ENCODE results near the gene YES1. TPM values are rescaled to one million over a fixed set of nuclear protein-coding genes. Genes with fewer than 3 reads are reported as not detected.

YES1 gene
- total RNA-seq, 2 experiments from 2014 or later: 13.1 to 14.2 TPM

DNA sequence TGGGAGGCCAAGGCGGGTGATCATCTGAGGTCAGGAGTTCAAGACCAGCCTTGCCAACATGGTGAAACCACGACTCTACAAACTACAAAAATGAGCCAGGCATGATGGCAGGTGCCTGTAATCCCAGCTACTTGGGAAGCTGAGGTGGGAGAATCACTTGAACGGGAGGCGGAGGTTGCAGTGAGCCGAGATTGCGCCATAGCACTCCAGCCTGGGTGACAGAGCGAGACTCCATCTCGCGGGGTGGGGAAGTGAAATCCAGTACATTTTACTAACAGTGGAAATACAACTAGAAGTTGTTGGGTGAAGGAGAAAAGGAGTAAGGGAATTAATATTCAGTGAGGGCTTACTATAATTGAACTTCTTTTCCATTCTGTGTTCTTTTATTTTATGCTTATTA lies 86.4 kb downstream of the YES1 start:
- CTCF ChIA-PET: no interaction called here
- Mint-ChIP-seq H3K27ac (no peak overlapping the region), H3K9me3 (ENCODE audit: low read depth) (no peaks in the 10 kb centered on the region), H3K4me3 (no peak overlapping the region), H3K4me1 (no peaks in the 10 kb centered on the region), H3K36me3 (ENCODE audit: low read depth) (peaks cover 14% of the 10 kb centered on the region), H3K27me3 (no peaks in the 10 kb centered on the region)
- DNase-seq (no peak), ATAC-seq (no peak)
- POLR2A ChIA-PET: no interaction called here
- intact Hi-C loops (cut with DNase I, micrococcal nuclease): no loop called here

DNA sequence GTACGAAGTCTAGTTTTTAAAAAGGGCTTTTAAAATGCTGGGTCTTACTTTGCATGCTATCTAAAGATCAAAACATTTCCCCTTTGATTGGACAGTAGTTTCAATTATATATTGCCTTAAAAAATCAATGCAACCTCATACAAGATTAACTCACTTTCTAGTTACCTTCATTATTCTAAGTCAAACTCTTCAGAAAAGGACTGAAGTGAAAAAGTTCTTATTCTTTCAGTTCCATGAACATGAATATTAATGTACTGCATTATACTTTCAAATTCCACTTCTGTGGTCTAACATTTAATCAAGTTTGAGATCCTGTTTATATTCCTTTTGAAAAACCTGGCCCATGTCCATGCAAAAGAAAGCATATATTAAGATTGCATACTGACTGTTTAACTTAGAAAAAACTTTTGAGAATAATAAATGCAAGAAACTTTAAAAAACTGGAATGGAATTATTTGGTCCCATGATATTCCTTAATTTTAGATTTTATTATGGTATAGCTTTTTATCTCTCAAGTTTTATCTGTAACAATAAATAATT lies 88.4 kb downstream of the YES1 start:
- intact Hi-C loops (cut with DNase I, micrococcal nuclease): no loop called here
- ChIA-PET CTCF (interaction anchor here (1.6 kb wide), 1 partner anchor 16 kb away, joined by 6 read pairs; no protein-coding TSS in a partner anchor), POLR2A (no interaction called here)
- no peak overlapping the region for H3K4me3 Mint-ChIP-seq
- no peaks in the 10 kb centered on the region for H3K4me1 Mint-ChIP-seq
- no peak overlapping the region for H3K27ac Mint-ChIP-seq
- H3K36me3 Mint-ChIP-seq (ENCODE audit: low read depth): peaks cover 8% of the 10 kb centered on the region
- no peaks in the 10 kb centered on the region for H3K9me3 Mint-ChIP-seq (ENCODE audit: low read depth)
- ATAC-seq (no peak), DNase-seq (no peak)
- H3K27me3 Mint-ChIP-seq: no peaks in the 10 kb centered on the region

DNA sequence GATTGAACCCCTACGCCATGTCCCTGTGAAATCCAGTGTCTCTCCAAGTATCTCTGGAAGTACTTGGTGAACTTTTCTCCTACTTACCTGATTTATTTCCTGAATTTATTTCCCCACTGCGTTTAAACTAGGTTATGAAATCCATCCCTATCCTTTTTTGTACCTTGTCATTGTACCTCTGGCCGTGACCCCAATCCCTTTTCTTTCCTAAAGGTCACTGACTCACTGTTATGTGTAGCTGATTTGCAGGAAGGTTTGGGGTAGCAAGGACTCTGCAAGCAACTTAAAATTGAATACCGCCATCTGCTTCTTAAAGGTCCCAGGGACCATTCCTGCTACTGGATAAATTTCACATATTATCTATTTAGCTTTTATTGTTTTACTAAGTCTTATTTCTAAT lies 95.0 kb downstream of the YES1 start:
- CTCF ChIA-PET: interaction anchor here (0.7 to 3.0 kb wide), 3 partner anchors 25 to 114 kb away, joined by 3 to 17 read pairs (median 4); no protein-coding TSS in a partner anchor
- H3K4me3 Mint-ChIP-seq: no peak overlapping the region
- POLR2A ChIA-PET: no interaction called here
- peaks cover 1% of the 10 kb centered on the region for H3K36me3 Mint-ChIP-seq (ENCODE audit: low read depth)
- H3K4me1 Mint-ChIP-seq: peaks cover 27% of the 10 kb centered on the region
- no peaks in the 10 kb centered on the region for H3K9me3 Mint-ChIP-seq (ENCODE audit: low read depth)
- no peak overlapping the region for H3K27ac Mint-ChIP-seq
- H3K27me3 Mint-ChIP-seq: no peaks in the 10 kb centered on the region
- DNase-seq (no peak), ATAC-seq (no peak)
- intact Hi-C loops (cut with DNase I, micrococcal nuclease): no loop called here

DNA sequence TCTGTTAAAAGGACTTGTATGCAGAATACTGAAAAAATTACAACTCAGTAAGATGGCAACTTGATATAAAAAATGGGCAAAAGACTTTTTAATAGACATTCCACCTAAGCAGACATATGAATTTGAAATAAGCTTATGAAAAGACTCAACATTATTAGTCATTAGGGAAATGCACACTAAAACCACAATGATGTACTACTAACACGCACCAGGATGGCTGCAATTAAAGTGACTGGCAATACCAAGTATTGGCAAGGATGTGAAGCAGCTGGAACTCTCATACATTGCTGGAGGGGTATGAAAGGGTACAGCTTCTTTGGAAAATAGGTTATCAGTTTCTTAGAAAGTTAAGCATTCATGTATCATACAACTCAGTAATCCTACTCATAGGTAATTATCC lies 96.4 kb downstream of the YES1 start:
- Mint-ChIP-seq H3K9me3 (ENCODE audit: low read depth) (no peaks in the 10 kb centered on the region), H3K4me3 (no peak overlapping the region), H3K36me3 (ENCODE audit: low read depth) (peaks cover 9% of the 10 kb centered on the region), H3K27ac (no peak overlapping the region), H3K27me3 (no peaks in the 10 kb centered on the region), H3K4me1 (peaks cover 34% of the 10 kb centered on the region)
- ATAC-seq (peak; percentile 25), DNase-seq (peak; percentile 21)
- POLR2A ChIA-PET: interaction anchor here (0.7 kb wide), 1 partner anchor 115 kb away, joined by 3 read pairs; no protein-coding TSS in a partner anchor
- intact Hi-C loops (cut with DNase I, micrococcal nuclease): no loop called here
- CTCF ChIA-PET: interaction anchor here (0.9 to 3.0 kb wide), 6 partner anchors 25 to 129 kb away, joined by 3 to 17 read pairs (median 5); no protein-coding TSS in a partner anchor

DNA sequence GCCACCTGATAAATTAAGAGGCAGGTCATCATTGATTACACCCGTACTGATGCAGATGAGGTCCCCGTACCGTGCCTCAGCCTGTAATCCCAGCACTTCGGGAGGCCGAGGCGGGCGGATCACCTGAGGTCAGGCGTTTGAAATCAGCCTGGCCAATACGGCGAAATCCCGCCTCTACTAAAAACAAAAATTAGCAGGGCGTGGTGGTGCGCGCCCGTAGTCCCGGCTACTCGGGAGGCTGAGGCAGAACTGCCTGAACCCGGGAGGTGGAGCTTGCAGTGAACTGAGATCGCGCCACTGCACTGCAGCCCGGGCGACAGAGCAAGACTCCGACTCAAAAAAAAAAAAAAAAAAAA lies 98.9 kb downstream of the YES1 start:
- Mint-ChIP-seq H3K27me3 (no peaks in the 10 kb centered on the region), H3K4me1 (peaks cover 51% of the 10 kb centered on the region), H3K9me3 (ENCODE audit: low read depth) (no peaks in the 10 kb centered on the region), H3K36me3 (ENCODE audit: low read depth) (peaks cover 31% of the 10 kb centered on the region), H3K4me3 (peak overlapping the region; percentile 94), H3K27ac (no peak overlapping the region)
- ChIA-PET POLR2A (interaction anchor here (0.6 to 1.0 kb wide), 8 partner anchors 10 to 117 kb away, joined by 3 to 6 read pairs (median 4); no protein-coding TSS in a partner anchor), CTCF (interaction anchor here (0.5 to 2.4 kb wide), 13 partner anchors 10 to 1641 kb away, joined by 3 to 23 read pairs (median 4); no protein-coding TSS in a partner anchor)
- DNase-seq (no peak), ATAC-seq (no peak)
- intact Hi-C loops (cut with DNase I, micrococcal nuclease): loop anchor here (2.0 to 5.0 kb wide), 3 partner anchors 116 to 1942 kb away; partner anchors contain the start of genes CLUL1 (in 1 of the 2), SMCHD1 (in 1 of the 2) and THOC1 (in 1 of the 2)

DNA sequence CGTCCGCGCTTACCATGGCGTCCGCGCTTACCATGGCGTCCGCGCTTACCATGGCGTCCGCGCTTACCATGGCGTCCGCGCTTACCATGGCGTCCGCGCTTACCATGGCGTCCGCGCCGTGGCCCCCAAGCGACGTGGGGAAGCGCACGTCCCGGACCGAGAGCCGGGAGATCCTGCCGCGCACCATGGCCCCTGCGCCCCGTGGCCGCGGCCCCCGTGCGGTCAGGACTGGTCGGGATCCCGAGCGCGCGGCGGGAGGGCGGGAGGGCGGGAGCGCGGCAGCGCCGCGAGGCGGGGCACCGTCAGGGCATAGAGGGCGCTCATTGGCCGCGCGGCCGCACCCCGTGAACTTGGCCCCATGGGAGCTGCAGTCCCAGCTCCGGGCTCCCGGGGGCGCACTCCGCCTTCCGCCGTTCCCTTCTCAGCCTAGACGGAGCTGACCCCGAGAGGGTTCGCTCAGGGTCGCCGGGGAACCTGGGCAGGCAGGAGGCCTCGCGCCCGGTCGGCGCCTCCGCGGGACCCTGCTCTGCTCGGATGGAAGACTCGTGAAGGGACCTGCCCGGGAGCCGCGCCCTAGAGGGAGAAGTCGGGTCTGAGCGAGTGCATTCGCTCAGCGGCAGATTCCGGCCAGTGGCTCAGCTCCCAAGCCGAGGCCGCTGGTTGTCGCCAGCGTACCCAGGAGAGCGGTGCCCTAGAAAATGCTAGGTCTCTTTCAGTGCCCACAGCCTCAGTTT lies 99.5 kb downstream of the YES1 start, which contains the start of gene ENOSF1:
TSS of gene ENOSF1 (minus strand) at position 230 of the 734 bp plus-strand sequence. CDS start at position 187, 43 bp downstream.
- DNase-seq (peak; percentile 95), ATAC-seq (peak; percentile 91)
- POLR2A ChIA-PET: interaction anchor here (0.6 to 1.0 kb wide), 9 partner anchors 10 to 118 kb away, joined by 3 to 6 read pairs (median 4); partner anchors contain the start of gene TYMS
- peak within 1 kb of the TSS; percentile 94 for H3K4me3 Mint-ChIP-seq
- H3K27me3 Mint-ChIP-seq: no peaks in the 10 kb centered on the region
- peaks cover 33% of the 10 kb centered on the region for H3K36me3 Mint-ChIP-seq (ENCODE audit: low read depth)
- CTCF ChIA-PET: interaction anchor here (0.5 to 2.4 kb wide), 12 partner anchors 12 to 1642 kb away, joined by 3 to 23 read pairs (median 4); no protein-coding TSS in a partner anchor
- peaks cover 53% of the 10 kb centered on the region for H3K4me1 Mint-ChIP-seq
- no peaks in the 10 kb centered on the region for H3K9me3 Mint-ChIP-seq (ENCODE audit: low read depth)
- intact Hi-C loops (cut with DNase I, micrococcal nuclease): loop anchor here (1.0 to 5.0 kb wide), 10 partner anchors 54 to 1942 kb away; partner anchors contain the start of genes CLUL1 (in 1 of the 2), SMCHD1 (in 1 of the 2), THOC1 (in 1 of the 2) and USP14 (in 1 of the 2)
- H3K27ac Mint-ChIP-seq: peak within 1 kb of the TSS; percentile 99

DNA sequence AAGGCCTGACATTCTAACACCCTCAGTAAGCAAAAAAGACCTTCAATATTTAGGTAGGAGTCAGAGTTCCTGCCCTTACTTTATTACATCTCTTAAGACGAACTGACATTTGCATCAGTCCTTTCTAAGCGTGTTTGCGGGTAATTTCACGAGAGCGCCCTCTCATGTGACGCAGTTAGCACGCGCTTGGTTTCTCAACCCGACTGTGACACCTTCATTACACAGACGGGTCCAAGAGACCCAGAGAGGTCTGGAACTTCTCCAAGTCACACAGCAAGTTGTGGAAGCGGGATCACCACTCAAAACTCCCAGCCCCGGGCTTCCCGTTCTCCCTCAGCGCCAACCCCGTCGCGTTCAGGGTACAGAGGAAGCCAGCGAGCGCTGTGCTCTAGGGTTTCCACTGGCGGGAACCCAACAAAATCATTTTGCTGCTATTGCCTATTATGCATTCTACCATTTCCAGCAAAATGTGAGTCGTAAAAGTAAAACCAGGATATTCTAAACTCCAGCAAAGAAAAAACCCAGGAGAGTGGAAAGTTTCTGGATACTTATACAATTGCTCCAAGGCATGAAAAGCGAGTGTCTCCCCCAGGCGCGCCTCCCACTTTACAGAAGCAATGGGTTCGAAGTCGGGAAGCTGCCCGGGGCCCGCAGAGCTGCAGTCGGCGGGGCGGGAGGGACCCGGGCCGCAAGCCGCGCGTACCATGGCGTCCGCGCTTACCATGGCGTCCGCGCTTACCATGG lies 100.2 kb downstream of the YES1 start:
- ChIA-PET POLR2A (interaction anchor here (0.8 to 1.0 kb wide), 5 partner anchors 54 to 101 kb away, joined by 3 to 6 read pairs (median 4); partner anchors contain the start of gene TYMS), CTCF (interaction anchor here (1.0 to 3.3 kb wide), 9 partner anchors 13 to 127 kb away, joined by 3 to 23 read pairs (median 4); no protein-coding TSS in a partner anchor)
- intact Hi-C loops (cut with DNase I, micrococcal nuclease): loop anchor here (1.0 to 5.0 kb wide), 11 partner anchors 54 to 1943 kb away; partner anchors contain the start of genes THOC1 (in 2 of the 2), CLUL1 (in 1 of the 2), SMCHD1 (in 1 of the 2) and TYMS (in 1 of the 2)

DNA sequence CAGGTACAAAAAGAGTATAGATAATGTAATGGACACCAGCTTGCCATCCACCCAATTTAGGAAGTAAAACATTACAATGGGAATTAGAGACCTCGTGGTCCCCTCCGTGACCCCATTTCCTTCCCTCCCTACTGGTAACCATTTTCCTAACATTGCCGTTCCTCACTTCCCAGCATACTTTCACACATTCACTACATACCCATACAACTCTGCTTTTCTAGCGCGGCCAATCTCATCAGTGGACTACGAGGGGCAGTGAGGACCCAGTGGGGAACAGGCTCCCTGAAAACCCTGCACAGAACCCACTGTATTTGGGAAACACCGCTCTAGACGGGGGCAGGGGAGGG lies 100.8 kb downstream of the YES1 start:
- Mint-ChIP-seq H3K27ac (peak overlapping the region; percentile 99), H3K9me3 (ENCODE audit: low read depth) (no peaks in the 10 kb centered on the region), H3K4me1 (peaks cover 54% of the 10 kb centered on the region), H3K36me3 (ENCODE audit: low read depth) (peaks cover 40% of the 10 kb centered on the region), H3K27me3 (no peaks in the 10 kb centered on the region), H3K4me3 (peak overlapping the region; percentile 94)
- intact Hi-C loops (cut with DNase I, micrococcal nuclease): loop anchor here (2.0 to 5.0 kb wide), 3 partner anchors 54 to 442 kb away; partner anchors contain the start of genes CLUL1 (in 1 of the 2), THOC1 (in 1 of the 2) and TYMS (in 1 of the 2)
- DNase-seq (no peak), ATAC-seq (no peak)
- POLR2A ChIA-PET: no interaction called here
- CTCF ChIA-PET: interaction anchor here (1.1 to 3.3 kb wide), 3 partner anchors 29 to 119 kb away, joined by 4 to 8 read pairs (median 5); partner anchors contain the start of gene TYMS

More for the DNA sequence above, 100.2 kb downstream of the YES1 start:
- peak overlapping the region; percentile 94 for H3K4me3 Mint-ChIP-seq
- H3K27me3 Mint-ChIP-seq: no peaks in the 10 kb centered on the region
- no peaks in the 10 kb centered on the region for H3K9me3 Mint-ChIP-seq (ENCODE audit: low read depth)
- peaks cover 37% of the 10 kb centered on the region for H3K36me3 Mint-ChIP-seq (ENCODE audit: low read depth)
- DNase-seq (peak; percentile 85), ATAC-seq (peak; percentile 50)
- peaks cover 55% of the 10 kb centered on the region for H3K4me1 Mint-ChIP-seq
- peak overlapping the region; percentile 99 for H3K27ac Mint-ChIP-seq

DNA sequence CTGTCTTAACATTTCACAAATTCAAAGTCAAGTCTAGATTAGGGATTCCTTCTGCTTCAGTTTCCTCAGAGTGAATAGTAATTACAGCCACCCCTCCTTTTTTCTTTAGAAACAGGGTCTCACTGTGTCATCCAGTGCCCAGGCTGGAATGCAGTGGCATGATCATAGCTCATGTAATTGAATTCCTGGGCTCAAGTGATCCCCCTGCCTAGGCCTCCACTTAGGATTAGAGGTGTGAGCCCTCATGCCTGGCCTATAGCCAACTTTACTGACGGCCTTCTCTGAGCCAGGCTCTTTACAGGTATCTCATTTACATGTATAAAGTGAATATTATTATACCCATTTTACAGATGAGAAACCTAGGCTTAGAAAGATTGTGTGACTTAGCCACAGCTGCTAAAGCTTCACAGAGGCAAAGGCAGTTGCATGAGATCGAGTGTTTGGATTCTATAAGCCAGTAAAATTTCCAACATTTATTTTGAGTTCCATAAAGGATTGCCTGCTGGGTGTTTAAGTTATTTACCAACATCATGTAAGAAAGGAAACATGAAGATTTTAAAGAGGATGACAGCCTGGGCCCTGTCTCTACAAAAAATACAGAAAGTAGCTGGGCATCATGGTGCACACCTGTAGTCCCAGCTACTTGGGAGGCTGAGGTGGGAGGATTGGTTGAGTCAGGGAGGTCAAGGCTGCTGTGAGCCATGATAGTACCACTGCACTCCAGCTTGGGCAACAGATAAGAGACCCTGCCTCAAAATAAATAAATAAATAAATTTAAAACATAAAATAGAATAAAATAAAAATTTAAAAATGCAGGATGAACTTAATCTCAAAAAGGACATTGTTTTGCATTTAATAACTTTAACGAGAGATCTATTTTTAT lies 101.4 kb downstream of the YES1 start:
- peaks cover 48% of the 10 kb centered on the region for H3K4me1 Mint-ChIP-seq

More for the DNA sequence above, 101.4 kb downstream of the YES1 start:
- Mint-ChIP-seq H3K27me3 (no peaks in the 10 kb centered on the region), H3K36me3 (ENCODE audit: low read depth) (peaks cover 46% of the 10 kb centered on the region), H3K4me3 (peak overlapping the region; percentile 94), H3K9me3 (ENCODE audit: low read depth) (no peaks in the 10 kb centered on the region), H3K27ac (peak overlapping the region; percentile 99)
- DNase-seq (no peak), ATAC-seq (no peak)
- POLR2A ChIA-PET: interaction anchor here (0.7 kb wide), 2 partner anchors 84 to 288 kb away, joined by 3 to 6 read pairs; no protein-coding TSS in a partner anchor
- CTCF ChIA-PET: interaction anchor here (0.7 to 3.3 kb wide), 5 partner anchors 29 to 129 kb away, joined by 4 to 8 read pairs (median 5); partner anchors contain the start of gene TYMS
- intact Hi-C loops (cut with DNase I, micrococcal nuclease): loop anchor here (2.0 to 5.0 kb wide), 3 partner anchors 54 to 442 kb away; partner anchors contain the start of genes CLUL1 (in 1 of the 2), THOC1 (in 1 of the 2) and TYMS (in 1 of the 2)
